Measurements from ENCODE around the gene EGFLAM.

The EGFLAM gene

DNA sequence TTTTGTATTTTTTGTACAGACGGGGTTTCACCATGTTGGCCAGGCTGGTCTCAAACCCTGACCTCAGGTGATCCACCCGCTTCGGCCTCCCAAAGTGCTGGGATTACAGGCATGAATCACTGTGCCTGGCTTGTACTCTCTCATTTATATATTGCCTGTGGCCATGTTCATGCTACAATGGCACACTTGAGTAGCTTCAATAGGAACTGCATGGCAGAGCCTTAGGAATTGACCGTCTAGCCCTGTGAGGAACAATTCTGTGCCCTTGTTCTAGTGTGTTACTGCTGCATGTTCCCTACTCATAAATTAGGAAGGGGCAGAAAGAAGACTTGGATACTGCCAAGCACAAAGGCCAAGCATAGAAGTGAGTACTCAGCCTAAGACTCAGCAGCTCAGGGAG, 193.8 kb downstream of the EGFLAM start:
- no peak for DNase-seq

GRCh38 chr5:38453506-38453905, 195.1 kb downstream of the EGFLAM start:
- DNase-seq: no peak

DNA sequence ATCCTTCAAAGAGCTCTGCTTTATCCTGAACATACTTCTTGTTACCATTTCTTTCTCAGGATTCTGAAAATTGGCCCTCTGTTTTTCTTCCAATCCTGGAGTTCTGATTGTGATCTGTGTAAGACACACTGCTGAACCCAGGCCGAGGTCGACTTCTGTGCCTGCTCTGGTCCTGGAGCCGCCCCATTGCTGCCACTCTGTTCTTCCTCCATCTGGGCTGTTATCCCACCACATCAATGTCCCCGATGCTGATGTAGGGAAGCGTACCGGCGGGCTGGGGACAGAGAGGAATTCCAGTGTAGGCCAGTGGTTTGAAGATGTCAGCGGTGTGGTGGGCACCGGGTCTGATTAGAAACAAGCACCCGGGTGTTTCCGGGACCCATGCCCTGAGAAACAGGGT, 195.6 kb downstream of the EGFLAM start:
- DNase-seq: no peak

DNA sequence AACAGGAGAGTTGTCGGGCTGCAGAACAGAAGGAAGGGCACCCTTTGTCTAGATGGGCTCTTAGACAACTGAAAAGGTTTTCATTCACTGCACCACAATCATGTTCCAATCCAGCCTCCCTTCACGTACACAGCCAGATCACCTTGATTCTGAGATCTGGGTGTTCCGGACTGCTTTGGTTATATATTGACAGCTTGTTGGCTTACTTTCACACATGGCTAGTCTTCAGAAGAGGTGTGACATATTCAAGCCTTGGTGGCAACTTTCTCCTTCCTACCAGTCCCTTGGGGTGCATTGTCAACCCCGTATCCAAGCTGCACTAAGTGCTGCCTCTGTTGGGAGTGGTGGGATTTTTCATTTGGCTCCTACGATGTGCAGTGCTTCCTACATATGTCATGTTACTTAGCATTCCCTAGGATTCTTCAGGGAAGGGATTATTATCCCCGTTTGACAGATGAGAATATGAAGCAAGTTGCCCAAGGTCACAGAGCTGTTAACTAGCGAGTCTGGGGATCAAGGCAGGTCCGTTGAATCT, 197.5 kb downstream of the EGFLAM start:
- DNase-seq: no peak

GRCh38 chr5:38456657-38457399, 198.5 kb downstream of the EGFLAM start:
- DNase-seq: no peak

- no peak for DNase-seq
Observed at GRCh38 chr5:38458174-38458573, 199.8 kb downstream of the EGFLAM start.

DNA sequence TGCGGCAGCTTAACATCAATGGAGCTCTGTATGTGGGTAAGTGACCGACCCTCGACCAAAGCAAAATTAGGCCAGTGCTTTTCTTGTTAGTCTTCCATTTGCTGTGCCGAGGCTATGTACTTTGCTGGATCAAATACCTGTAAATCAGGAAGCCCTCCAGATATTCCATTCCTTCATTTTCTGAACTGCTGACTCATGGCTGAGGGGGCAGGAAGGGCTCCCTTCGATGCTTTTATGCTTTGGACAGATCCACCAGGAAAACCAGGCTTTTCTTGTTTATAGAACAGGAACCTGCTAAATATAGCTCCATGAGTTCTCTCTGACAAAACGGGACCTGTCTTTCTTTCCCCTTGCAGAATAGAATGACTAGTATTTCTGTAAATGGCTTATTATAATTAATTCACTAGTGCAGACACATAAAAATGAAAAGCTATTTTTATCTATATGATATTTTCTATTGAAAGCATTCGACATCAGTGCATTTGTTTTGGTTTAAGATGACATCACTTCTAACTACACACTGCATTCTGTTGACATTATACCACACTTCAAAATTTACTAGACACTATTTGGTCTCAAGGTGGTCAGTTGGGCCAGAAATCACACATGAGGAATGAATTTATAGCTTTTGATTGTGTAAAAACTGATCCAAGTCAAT, 204.7 kb downstream of the EGFLAM start:
- no peak for DNase-seq

GRCh38 chr5:38463634-38464521, 205.5 kb downstream of the EGFLAM start:
- DNase-seq: no peak

DNA sequence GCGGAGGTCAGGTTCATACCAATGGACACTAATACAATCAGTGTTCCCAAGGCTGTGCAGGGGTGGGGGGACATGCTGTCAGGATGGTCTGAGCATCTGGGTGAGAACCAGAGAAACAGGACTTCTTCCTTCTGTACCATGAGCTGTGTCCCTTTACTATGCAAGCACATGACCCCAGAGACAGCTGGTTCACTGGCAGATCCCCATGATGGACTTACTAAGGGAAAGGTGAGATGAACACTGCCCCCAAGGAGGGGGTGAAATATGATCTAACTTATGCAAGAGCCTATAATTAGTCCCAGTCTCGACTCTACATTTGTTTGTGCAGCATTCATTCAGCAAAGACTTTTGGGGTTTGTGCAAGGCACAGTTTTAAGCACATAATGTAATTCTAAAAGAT, 206.7 kb downstream of the EGFLAM start:
- DNase-seq: no peak

DNA sequence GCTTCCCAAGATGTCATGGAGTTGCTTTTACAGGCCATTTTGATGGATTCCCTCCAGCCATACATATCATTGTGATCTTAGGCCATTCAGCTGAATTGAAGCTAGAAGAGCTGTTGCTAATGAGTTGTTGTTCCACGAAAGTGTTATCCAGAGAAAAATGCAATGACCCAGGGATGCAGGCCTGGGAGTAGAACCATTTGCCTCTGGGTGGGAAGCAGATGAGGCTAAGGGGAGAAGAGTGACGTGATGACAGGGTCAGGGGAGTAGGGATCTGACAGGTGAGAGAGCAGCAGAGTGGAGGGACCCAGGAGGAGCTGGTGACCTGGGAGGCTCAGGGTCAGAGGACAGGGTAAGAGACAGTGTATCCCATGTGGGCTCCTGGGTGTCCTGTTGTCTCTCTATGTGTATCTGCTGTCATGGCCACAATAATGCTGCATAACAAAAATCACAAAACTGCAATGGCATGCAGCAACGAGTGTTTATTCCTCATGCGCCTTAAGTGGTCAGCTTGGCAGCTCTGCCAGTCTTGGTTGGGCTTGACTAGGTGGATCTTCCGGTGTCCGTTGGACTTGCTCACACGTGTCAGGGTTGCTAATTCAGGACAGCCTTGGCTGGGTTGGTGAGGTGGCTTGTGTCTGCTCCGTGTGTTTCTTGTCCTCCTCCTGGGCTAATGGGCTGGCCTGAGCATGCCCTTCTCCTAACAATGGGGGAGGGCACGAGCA, 207.5 kb downstream of the EGFLAM start:
- DNase-seq: no peak

DNA sequence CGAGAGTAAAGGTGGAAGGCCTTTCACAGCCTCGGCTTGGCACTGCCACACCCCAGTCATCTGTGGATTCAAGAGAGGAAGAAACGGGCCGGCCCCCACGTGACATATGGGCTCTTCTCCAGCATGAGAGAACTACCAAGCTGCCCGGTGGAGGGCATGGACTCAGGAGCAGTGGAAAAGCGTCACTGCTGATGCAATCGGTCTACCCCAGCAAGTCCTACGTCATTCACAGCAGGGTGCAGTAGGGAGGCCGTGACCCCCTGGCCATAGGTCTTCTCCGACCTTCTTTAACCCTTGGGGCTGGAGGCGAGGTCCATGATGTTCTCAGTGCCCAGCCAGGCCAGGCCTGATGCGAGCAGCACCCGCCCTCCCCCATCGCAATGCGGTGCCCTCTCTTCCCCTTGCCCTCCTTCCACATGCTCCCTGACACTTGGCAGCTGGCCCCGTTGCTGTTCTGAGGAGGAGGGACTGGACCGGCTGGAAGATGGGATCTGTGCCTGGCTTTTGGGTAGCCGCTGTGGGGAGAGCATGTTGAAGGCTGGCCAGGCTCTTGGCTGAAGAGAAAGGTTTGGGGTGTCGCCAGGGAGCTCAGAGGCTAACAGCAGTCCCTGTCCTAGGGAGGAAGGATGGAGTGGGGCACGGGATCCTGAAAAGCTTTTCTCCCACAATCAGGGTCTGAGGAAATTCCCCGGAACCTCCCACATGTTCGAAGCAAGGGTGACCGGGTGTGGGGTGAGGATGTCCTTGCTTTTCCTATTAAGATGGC, 208.2 kb downstream of the EGFLAM start:
- DNase-seq: no peak

- DNase-seq: no peak
Observed at GRCh38 chr5:38467353-38468040, 209.1 kb downstream of the EGFLAM start.

GRCh38 chr5:38468202-38468673, 209.9 kb downstream of the EGFLAM start:
- no peak for DNase-seq

- DNase-seq: no peak
Observed at GRCh38 chr5:38468978-38469706, 210.8 kb downstream of the EGFLAM start.

DNA sequence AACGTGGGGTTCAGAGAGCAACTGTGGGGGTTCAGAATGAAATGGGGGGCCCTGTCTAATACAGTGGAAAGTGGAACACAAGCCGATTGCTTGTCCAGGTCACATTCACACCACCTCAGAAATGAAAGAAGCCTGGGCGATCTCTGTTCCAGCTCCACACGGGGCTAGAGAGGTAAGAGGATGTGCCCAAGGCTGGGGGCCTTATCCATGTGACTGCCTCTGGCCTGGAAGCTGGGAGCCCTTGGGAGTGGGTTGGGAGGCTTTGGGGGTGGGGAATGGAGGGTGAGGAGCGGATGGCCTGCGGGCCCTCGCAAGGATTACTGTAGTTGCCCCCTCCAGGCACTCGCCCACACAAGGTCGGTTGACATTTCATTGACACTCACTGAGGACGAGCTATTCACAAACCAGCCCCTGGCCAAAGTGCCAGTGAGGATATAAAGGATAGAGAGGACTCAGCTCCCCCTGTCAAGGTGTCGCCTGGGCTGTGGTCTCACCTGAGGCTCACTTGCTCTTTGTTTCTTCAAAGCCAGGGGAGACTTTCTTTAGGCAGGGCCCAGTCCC, 211.4 kb downstream of the EGFLAM start:
- no peak for DNase-seq

- DNase-seq: no peak
Observed at GRCh38 chr5:38471709-38472108, 213.3 kb downstream of the EGFLAM start.

GRCh38 chr5:38472541-38472940, 214.2 kb downstream of the EGFLAM start:
- DNase-seq: no peak

- no peak for DNase-seq
Observed at GRCh38 chr5:38473008-38473407, 214.6 kb downstream of the EGFLAM start.

- no peak for DNase-seq
Observed at GRCh38 chr5:38478166-38478565, 219.8 kb downstream of the EGFLAM start.

DNA sequence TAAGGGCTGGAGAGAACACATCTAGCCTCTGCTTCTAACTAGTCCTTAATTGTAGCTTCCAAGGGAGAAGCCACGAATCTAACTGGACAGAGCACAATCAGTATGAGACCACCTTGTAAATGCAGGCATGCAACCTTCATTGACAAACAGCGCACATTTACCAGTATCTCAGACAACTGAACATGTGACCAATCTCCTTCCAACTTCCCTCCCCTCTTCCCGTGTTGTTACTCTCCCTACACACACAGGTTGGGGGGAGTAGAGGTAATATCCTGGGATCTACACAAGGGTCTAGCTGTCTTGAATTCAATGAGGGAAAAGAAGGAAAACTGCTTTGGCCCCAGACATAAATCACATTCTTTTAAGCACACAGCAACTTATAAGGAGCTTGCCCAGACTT, 220.5 kb downstream of the EGFLAM start:
- no peak for DNase-seq
